K562 (cell line): ENCODE data around the gene DOK4. TPM values are rescaled to one million over a fixed set of nuclear protein-coding genes. Genes with fewer than 3 reads are reported as not detected.

ENCODE experiments used
- ATF7 ChIP-seq: fragments of 450-650 bp; IDR thresholded peaks from 2 replicates; pipeline ENCODE4 v1.7.1; 2014; ENCODE audit warnings: mild to moderate bottlenecking, moderate library complexity
- CTBP1 ChIP-seq: fragments of 450-650 bp; IDR thresholded peaks from 2 replicates; pipeline ENCODE4 v1.6.1; 2016; ENCODE audit warnings: borderline replicate concordance
- HSF4 ChIP-seq: fragments of 250-450 bp; sonication (Bioruptor Pico); IDR thresholded peaks from 2 replicates; pipeline ENCODE4 v2.1.2; 2022; ENCODE audit warnings: mild to moderate bottlenecking, moderate library complexity, borderline replicate concordance
- ILK ChIP-seq: fragments of 450-650 bp; IDR thresholded peaks from 2 replicates; pipeline ENCODE4 v1.6.1; 2016; ENCODE audit warnings: missing genetic modification characterization, low read depth, mild to moderate bottlenecking, missing compliant biosample characterization, moderate library complexity, borderline replicate concordance
- MAFK ChIP-seq: IDR thresholded peaks from 2 replicates; pipeline ENCODE4 v1.6.1; 2011; ENCODE audit warnings: low read length, improper control_type of control experiment
- RBBP5 ChIP-seq: fragments of 200-600 bp; sonication (generic); IDR thresholded peaks from 2 replicates; pipeline ENCODE4 v1.6.1; 2012; ENCODE audit warnings: borderline replicate concordance, mild to moderate bottlenecking, low read length, control low read depth, inconsistent platforms; ENCODE audit not compliant: insufficient read depth, poor library complexity, severe bottlenecking
- RFX7 ChIP-seq: fragments of 250-450 bp; sonication (Bioruptor Pico); IDR thresholded peaks from 2 replicates; pipeline ENCODE4 v1.5.1; 2021; ENCODE audit warnings: mild to moderate bottlenecking
- SAFB ChIP-seq: fragments of 200-400 bp; formaldehyde crosslinking; IDR thresholded peaks from 2 replicates; pipeline ENCODE4 v1.6.1; 2017; ENCODE audit warnings: low read depth, low read length, borderline replicate concordance
- SOX6 ChIP-seq: fragments of 450-650 bp; IDR thresholded peaks from 2 replicates; pipeline ENCODE4 v1.6.1; 2014; ENCODE audit warnings: mild to moderate bottlenecking
- ZBTB43 ChIP-seq: sonication (generic); formaldehyde crosslinking; IDR thresholded peaks from 2 replicates; pipeline ENCODE4 v1.8.0; 2023; ENCODE audit warnings: mild to moderate bottlenecking, missing genetic modification reagents
- ZNF146 ChIP-seq: IDR thresholded peaks from one replicate; pipeline ENCODE4 v1.6.1; 2018; ENCODE audit warnings: missing compliant biosample characterization; ENCODE audit not compliant: unreplicated experiment
- ZNF407 ChIP-seq: fragments of 450-650 bp; IDR thresholded peaks from 2 replicates; pipeline ENCODE4 v1.6.1; 2016; ENCODE audit warnings: low read depth
- ZNF431 ChIP-seq: sonication (generic); formaldehyde crosslinking; IDR thresholded peaks from 2 replicates; pipeline ENCODE4 v1.8.0; 2022; ENCODE audit warnings: mild to moderate bottlenecking, missing genetic modification reagents
- polyA plus RNA-seq, 8 experiments: library from polyadenylated mRNA; depleted of rRNA in 4 of 8; stranded (reverse) in 5 of 8; unstranded in 3 of 8; fragments of >200 nt; fragmentation: Nextera tagmentation in 2 of 8; fragmentation: Illumina TruSeq in 1 of 8; extraction: Ambion mirVana in 2 of 8; extraction: Trizol in 1 of 8; gene quantifications; 2 replicates each; pipeline versions ENCODE4 v1.2.1 to v1.2.3, GENCODE V29; 2011 to 2014; ENCODE audit warnings: inconsistent platforms in 1 of 8, missing spikeins in 1 of 8
- total RNA-seq, 7 experiments: library from RNA; depleted of rRNA in 6 of 7; stranded (reverse); fragments of >200 nt in 6 of 7; fragmentation: Illumina TruSeq in 2 of 7; extraction: Trizol in 2 of 7; gene quantifications; 2 replicates each; pipeline versions ENCODE4 v1.2.1 to v1.2.3, GENCODE V29; 2011 to 2021; ENCODE audit warnings: low replicate concordance in 1 of 7
- TF ChIP-seq, protein P1 (sequence below): fragments of 250-450 bp; sonication (Bioruptor Pico); IDR thresholded peaks from 2 replicates; pipeline ENCODE4 v1.4.0; 2020; ENCODE audit warnings: mild to moderate bottlenecking, moderate library complexity, borderline replicate concordance

The DOK4 gene
- total and polyA plus RNA-seq, 9 of the 15 experiments (the other 6 are each of a cell fraction or from before 2014, with no cell fraction given) = 0.10 to 14.4 (median 8.3) TPM

- TF ChIP-seq ZBTB43 (CRISPR knock-in tag) (no peak), HSF4 (CRISPR knock-in tag) (no peak), MAFK (no peak), CTBP1 (peak; percentile 50; the same call in 1 of the 2 replicates), ZNF431 (CRISPR knock-in tag) (no peak), ZNF146 (CRISPR knock-in tag) (no peak), ILK (no peak), SOX6 (no peak), RFX7 (CRISPR knock-in tag) (no peak), SAFB (no peak), ZNF407 (no peak), ATF7 (peak; percentile 72; the same call in 1 of the 2 replicates), RBBP5 (peak; percentile 70)
- TF ChIP-seq, protein P1, sequence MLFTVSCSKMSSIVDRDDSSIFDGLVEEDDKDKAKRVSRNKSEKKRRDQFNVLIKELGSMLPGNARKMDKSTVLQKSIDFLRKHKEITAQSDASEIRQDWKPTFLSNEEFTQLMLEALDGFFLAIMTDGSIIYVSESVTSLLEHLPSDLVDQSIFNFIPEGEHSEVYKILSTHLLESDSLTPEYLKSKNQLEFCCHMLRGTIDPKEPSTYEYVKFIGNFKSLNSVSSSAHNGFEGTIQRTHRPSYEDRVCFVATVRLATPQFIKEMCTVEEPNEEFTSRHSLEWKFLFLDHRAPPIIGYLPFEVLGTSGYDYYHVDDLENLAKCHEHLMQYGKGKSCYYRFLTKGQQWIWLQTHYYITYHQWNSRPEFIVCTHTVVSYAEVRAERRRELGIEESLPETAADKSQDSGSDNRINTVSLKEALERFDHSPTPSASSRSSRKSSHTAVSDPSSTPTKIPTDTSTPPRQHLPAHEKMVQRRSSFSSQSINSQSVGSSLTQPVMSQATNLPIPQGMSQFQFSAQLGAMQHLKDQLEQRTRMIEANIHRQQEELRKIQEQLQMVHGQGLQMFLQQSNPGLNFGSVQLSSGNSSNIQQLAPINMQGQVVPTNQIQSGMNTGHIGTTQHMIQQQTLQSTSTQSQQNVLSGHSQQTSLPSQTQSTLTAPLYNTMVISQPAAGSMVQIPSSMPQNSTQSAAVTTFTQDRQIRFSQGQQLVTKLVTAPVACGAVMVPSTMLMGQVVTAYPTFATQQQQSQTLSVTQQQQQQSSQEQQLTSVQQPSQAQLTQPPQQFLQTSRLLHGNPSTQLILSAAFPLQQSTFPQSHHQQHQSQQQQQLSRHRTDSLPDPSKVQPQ = no peak
Observed at GRCh38 chr16:57447186-57447962, 38.9 kb downstream of the DOK4 start, which contains the start of the genes CIAPIN1 and COQ9 (continued).
